Keratinocyte (primary cell): ENCODE data around the gene SOX30. TPM values are rescaled to one million over a fixed set of nuclear protein-coding genes. Genes with fewer than 3 reads are reported as not detected.

Experiments used
- DNase-seq: peaks from one replicate; pipeline ENCODE4 v3.0.0-alpha.2; 2011; ENCODE audit warnings: low read depth, missing footprints, low spot score
- FAIRE-seq: peaks from 2 replicates; lab custom pipeline; 2011; peaks lifted over from hg19 to GRCh38; lab: Jason Lieb, UNC
- H2AFZ ChIP-seq: 2 replicates; pipeline ENCODE4 v1.6.0; 2012; ENCODE audit warnings: low read length, control low read depth, inconsistent platforms; ENCODE audit not compliant: control insufficient read depth
- H3K27ac ChIP-seq: 2 replicates; pipeline ENCODE4 v1.5.1; 2011; ENCODE audit warnings: low read length; ENCODE audit not compliant: control insufficient read depth, insufficient read depth
- H3K27me3 ChIP-seq: 3 replicates; pipeline ENCODE4 v1.6.0; 2011; ENCODE audit warnings: low read length; ENCODE audit not compliant: control insufficient read depth, insufficient read depth; ENCODE audit errors: extremely low read depth
- H3K36me3 ChIP-seq, 2 experiments: 2 replicates in 1 of 2; 3 replicates in 1 of 2; pipeline ENCODE4 v1.5.1; 2011; ENCODE audit warnings: low read length in 2 of 2, mild to moderate bottlenecking in 1 of 2; ENCODE audit not compliant: control insufficient read depth in 2 of 2, insufficient read depth in 2 of 2; ENCODE audit errors: extremely low read depth in 1 of 2
- H3K4me1 ChIP-seq: 3 replicates; pipeline ENCODE4 v1.5.1; 2011; ENCODE audit warnings: low read length; ENCODE audit not compliant: control insufficient read depth, insufficient read depth; ENCODE audit errors: extremely low read depth
- H3K4me2 ChIP-seq: 3 replicates; pipeline ENCODE4 v1.6.0; 2011; ENCODE audit warnings: low read depth, low read length; ENCODE audit not compliant: control insufficient read depth, insufficient read depth; ENCODE audit errors: extremely low read depth
- H3K4me3 ChIP-seq, 3 experiments: fragments of 200-600 bp in 1 of 3; sonication (generic) in 1 of 3; 2 replicates in 2 of 3; 3 replicates in 1 of 3; pipeline ENCODE4 v1.5.1; 2011 to 2016; ENCODE audit warnings: low read length in 3 of 3, mild to moderate bottlenecking in 3 of 3, control low read depth in 2 of 3, inconsistent platforms in 1 of 3, low read depth in 1 of 3, mixed read lengths in 1 of 3, mixed run types in 1 of 3, moderate library complexity in 1 of 3; ENCODE audit not compliant: control insufficient read depth in 2 of 3, insufficient read depth in 2 of 3; ENCODE audit errors: extremely low read depth in 1 of 3
- H3K79me2 ChIP-seq: 2 replicates; pipeline ENCODE4 v1.6.0; 2012; ENCODE audit warnings: low read length; ENCODE audit not compliant: control insufficient read depth, insufficient read depth
- H3K9ac ChIP-seq: 3 replicates; pipeline ENCODE4 v1.6.0; 2011; ENCODE audit warnings: low read length; ENCODE audit not compliant: control insufficient read depth, insufficient read depth; ENCODE audit errors: extremely low read depth
- H3K9me1 ChIP-seq: 3 replicates; pipeline ENCODE4 v1.6.0; 2011; ENCODE audit warnings: low read length; ENCODE audit not compliant: control insufficient read depth, insufficient read depth; ENCODE audit errors: extremely low read depth
- H3K9me3 ChIP-seq: 2 replicates; pipeline ENCODE4 v1.5.1; 2012; ENCODE audit warnings: low read depth, low read length; ENCODE audit not compliant: control insufficient read depth
- H4K20me1 ChIP-seq: 3 replicates; pipeline ENCODE4 v1.6.0; 2011; ENCODE audit warnings: low read length; ENCODE audit not compliant: control insufficient read depth, insufficient read depth; ENCODE audit errors: extremely low read depth
- EZH2 ChIP-seq: IDR thresholded peaks from one replicate; pipeline ENCODE4 v1.6.1; 2012; ENCODE audit warnings: inconsistent platforms, mild to moderate bottlenecking, low read length, moderate library complexity
- dilution Hi-C: fragments of 300-500 bp; cut with MboI; formaldehyde crosslinking; loops from one replicate; pipeline ENCODE4 v1.7.0; 2020; ENCODE audit warnings: low sequenced_read_pairs; ENCODE audit not compliant: extremely low pct_ligation_motif_present
- polyA plus RNA-seq, 5 experiments: library from polyadenylated mRNA; depleted of rRNA in 3 of 5; stranded (reverse) in 3 of 5; stranded (forward) in 1 of 5; unstranded in 1 of 5; fragments of >200 nt; gene quantifications; 1 replicate in 1 of 5; 2 replicates in 3 of 5; 3 replicates in 1 of 5; pipeline versions ENCODE4 v1.2.1 to v1.2.3, GENCODE V29; 2011 to 2012; ENCODE audit warnings: missing spikeins in 2 of 5, low read depth in 1 of 5, low replicate concordance in 1 of 5
- TF ChIP-seq, protein P1 (sequence below), 3 experiments: IDR thresholded peaks in 1 of 3; conservative IDR thresholded peaks in 1 of 3; optimal IDR thresholded peaks in 1 of 3; 2 replicates in 2 of 3; 3 replicates in 1 of 3; pipeline versions ENCODE3 to v1.5.1; 2011; ENCODE audit warnings: low read length in 3 of 3, mild to moderate bottlenecking in 3 of 3, moderate library complexity in 2 of 3, control low read depth in 1 of 3, inconsistent platforms in 1 of 3; ENCODE audit not compliant: insufficient read depth in 2 of 3; ENCODE audit errors: extremely low read depth in 1 of 3

Gene SOX30
- polyA plus RNA-seq, 1 donor (not counting 4 experiments of a cell fraction or from before 2014, with no cell fraction given), result 0.05 TPM

DNA sequence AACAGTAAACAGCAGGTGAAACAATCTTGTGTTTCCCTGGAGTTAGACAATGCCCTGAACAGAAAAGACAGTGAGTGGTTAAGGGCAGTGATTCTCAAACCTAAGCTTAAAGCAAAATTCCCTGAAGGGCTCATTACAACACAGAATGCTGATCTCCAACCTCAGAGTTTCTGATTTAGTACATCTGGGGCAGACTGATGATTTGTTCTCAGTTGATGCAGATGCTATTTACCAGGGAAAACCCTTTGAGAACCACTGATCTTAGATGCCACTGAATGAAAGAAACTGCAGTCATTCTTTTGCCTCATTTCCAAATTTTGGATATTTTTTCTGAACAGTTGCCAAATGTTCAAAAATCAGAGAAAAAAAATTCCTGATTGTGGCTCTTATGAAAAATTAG, 58.0 kb downstream of the SOX30 start:
- Histone ChIP-seq H3K36me3 (no peaks in the 10 kb centered on the region), H3K27me3 (no peaks in the 10 kb centered on the region), H3K4me2 (no peak overlapping the region), H4K20me1 (no peaks in the 10 kb centered on the region), H3K9ac (no peak overlapping the region), H3K9me1 (no peaks in the 10 kb centered on the region), H3K79me2 (no peaks in the 10 kb centered on the region), H3K4me3 (no peak overlapping the region), H3K9me3 (no peaks in the 10 kb centered on the region), H3K27ac (no peak overlapping the region), H2AFZ (no peak overlapping the region), H3K4me1 (no peaks in the 10 kb centered on the region)
- dilution Hi-C loops, result no loop called here
- DNase-seq, result no peak
- no peak for FAIRE-seq
- no peak for TF ChIP-seq EZH2
- TF ChIP-seq, protein P1, sequence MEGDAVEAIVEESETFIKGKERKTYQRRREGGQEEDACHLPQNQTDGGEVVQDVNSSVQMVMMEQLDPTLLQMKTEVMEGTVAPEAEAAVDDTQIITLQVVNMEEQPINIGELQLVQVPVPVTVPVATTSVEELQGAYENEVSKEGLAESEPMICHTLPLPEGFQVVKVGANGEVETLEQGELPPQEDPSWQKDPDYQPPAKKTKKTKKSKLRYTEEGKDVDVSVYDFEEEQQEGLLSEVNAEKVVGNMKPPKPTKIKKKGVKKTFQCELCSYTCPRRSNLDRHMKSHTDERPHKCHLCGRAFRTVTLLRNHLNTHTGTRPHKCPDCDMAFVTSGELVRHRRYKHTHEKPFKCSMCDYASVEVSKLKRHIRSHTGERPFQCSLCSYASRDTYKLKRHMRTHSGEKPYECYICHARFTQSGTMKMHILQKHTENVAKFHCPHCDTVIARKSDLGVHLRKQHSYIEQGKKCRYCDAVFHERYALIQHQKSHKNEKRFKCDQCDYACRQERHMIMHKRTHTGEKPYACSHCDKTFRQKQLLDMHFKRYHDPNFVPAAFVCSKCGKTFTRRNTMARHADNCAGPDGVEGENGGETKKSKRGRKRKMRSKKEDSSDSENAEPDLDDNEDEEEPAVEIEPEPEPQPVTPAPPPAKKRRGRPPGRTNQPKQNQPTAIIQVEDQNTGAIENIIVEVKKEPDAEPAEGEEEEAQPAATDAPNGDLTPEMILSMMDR (optimal IDR thresholded peaks at IDR 0.05 in 1 of 3, IDR thresholded peaks at IDR 0.05 in 1 of 3, conservative IDR thresholded peaks at IDR 0.05 in 1 of 3; ENCODE audit: extremely low read depth in 1 of 3, insufficient read depth in 2 of 3, low read length in 3 of 3), result no peak

DNA sequence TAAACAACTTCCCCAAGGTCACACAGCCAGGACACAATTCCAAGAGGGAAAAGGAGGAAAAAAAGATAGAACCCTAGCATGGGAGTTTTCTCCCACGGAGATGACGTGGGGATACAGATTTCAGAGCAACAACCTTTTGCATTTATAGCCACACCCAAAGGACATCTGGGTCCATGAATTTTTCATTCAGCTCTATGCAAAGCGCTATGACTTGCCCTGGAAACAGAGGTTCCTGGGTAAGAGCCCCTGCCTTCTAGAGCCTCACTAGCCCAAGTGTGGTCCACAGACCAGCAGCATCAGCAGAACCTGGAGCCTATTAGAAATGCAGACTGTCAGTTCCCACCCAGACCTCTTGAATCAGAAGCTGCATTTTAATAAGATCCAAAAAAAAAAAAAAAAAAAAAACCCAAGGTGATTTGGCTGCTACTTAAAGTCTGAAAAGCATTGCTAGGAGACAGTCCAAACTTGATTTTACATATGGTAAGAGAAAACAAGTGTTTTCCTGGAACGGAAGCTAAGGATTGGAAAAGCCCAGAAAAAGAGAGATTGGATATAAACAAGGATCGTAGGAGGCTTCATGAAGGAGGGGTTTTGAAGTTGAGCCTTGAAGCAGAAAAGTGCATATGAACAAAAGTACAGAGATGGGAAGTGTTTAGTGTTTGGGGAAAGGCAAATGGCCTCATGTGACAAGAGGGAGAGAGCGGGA, 59.0 kb downstream of the SOX30 start:
- H3K27me3 ChIP-seq, result no peaks in the 10 kb centered on the region
- no peak overlapping the region for H3K9ac ChIP-seq
- H2AFZ ChIP-seq, result no peak overlapping the region
- no peaks in the 10 kb centered on the region for H3K79me2 ChIP-seq
- H3K9me1 ChIP-seq, result no peaks in the 10 kb centered on the region
- no peaks in the 10 kb centered on the region for H3K4me1 ChIP-seq
- H3K27ac ChIP-seq, result no peak overlapping the region
- FAIRE-seq (no peak), DNase-seq (no peak)
- dilution Hi-C loops, result no loop called here
- no peak overlapping the region for H3K4me3 ChIP-seq
- no peak overlapping the region for H3K4me2 ChIP-seq
- H3K9me3 ChIP-seq, result no peaks in the 10 kb centered on the region
- TF ChIP-seq EZH2, result no peak
- TF ChIP-seq, protein P1 (optimal IDR thresholded peaks at IDR 0.05 in 1 of 3, IDR thresholded peaks at IDR 0.05 in 1 of 3, conservative IDR thresholded peaks at IDR 0.05 in 1 of 3; ENCODE audit: extremely low read depth in 1 of 3, insufficient read depth in 2 of 3, low read length in 3 of 3), result no peak
- no peaks in the 10 kb centered on the region for H3K36me3 ChIP-seq
- H4K20me1 ChIP-seq, result no peaks in the 10 kb centered on the region
